CD14-positive monocyte (primary cell): ENCODE data around the gene POLR3GL. TPM values are rescaled to one million over a fixed set of nuclear protein-coding genes. Genes with fewer than 3 reads are reported as not detected.

Experiments used
- DNase-seq, 3 donors: peaks; one replicate each; pipeline ENCODE4 v3.0.0-alpha.2; 2011 to 2022
- H2AFZ ChIP-seq: 2 replicates; pipeline ENCODE4 v1.6.0; 2012; ENCODE audit warnings: mild to moderate bottlenecking, low read depth, low read length, inconsistent platforms; ENCODE audit not compliant: insufficient read depth, poor library complexity, severe bottlenecking
- H3K27ac ChIP-seq, 2 donors: 1 replicate in 1 of 2; 2 replicates in 1 of 2; pipeline ENCODE4 v1.5.1; 2012 to 2013; ENCODE audit warnings: low read length in 2 of 2, control low read depth in 1 of 2, inconsistent platforms in 1 of 2, low read depth in 1 of 2, mild to moderate bottlenecking in 1 of 2
- H3K27me3 ChIP-seq, 2 donors: one replicate each; pipeline versions ENCODE4 v1.6.0 to v1.6.1; 2011 to 2013; ENCODE audit warnings: low read length in 2 of 2; ENCODE audit not compliant: control insufficient read depth in 2 of 2, insufficient read depth in 2 of 2
- H3K36me3 ChIP-seq, 2 donors: replicated peaks in 1 of 2; 1 replicate in 1 of 2; 2 replicates in 1 of 2; pipeline versions ENCODE4 v1.5.1 to v1.6.1; 2012 to 2013; ENCODE audit warnings: low read length in 2 of 2, control low read depth in 1 of 2, inconsistent platforms in 1 of 2, mild to moderate bottlenecking in 1 of 2; ENCODE audit not compliant: insufficient read depth in 2 of 2, control insufficient read depth in 1 of 2
- H3K4me1 ChIP-seq, 2 donors: 1 replicate in 1 of 2; 2 replicates in 1 of 2; pipeline versions ENCODE4 v1.5.1 to v1.6.1; 2012 to 2013; ENCODE audit warnings: low read length in 2 of 2, control low read depth in 1 of 2, inconsistent platforms in 1 of 2, mild to moderate bottlenecking in 1 of 2, moderate library complexity in 1 of 2; ENCODE audit not compliant: insufficient read depth in 2 of 2, control insufficient read depth in 1 of 2
- H3K4me2 ChIP-seq: replicated peaks from 2 replicates; pipeline ENCODE3; 2012; ENCODE audit warnings: low read length, moderate library complexity, mild to moderate bottlenecking; ENCODE audit not compliant: poor library complexity, severe bottlenecking; ENCODE audit errors: extremely low read depth
- H3K4me3 ChIP-seq, 3 experiments: fragments of 200-600 bp in 1 of 3; sonication (generic) in 1 of 3; replicated peaks in 1 of 3; 1 replicate in 2 of 3; 2 replicates in 1 of 3; pipeline ENCODE4 v1.5.1; 2011 to 2013; ENCODE audit warnings: low read length in 3 of 3, mild to moderate bottlenecking in 3 of 3, control low read depth in 2 of 3, low read depth in 2 of 3, inconsistent platforms in 1 of 3, moderate library complexity in 1 of 3
- H3K79me2 ChIP-seq: 2 replicates; pipeline ENCODE4 v1.6.0; 2012; ENCODE audit warnings: mild to moderate bottlenecking, control low read depth, inconsistent platforms, low read length, moderate library complexity; ENCODE audit not compliant: insufficient read depth
- H3K9ac ChIP-seq: 2 replicates; pipeline ENCODE4 v1.6.0; 2017; ENCODE audit warnings: low read length, mild to moderate bottlenecking; ENCODE audit not compliant: insufficient read depth, poor library complexity, severe bottlenecking
- H3K9me3 ChIP-seq, 2 donors: replicated peaks in 1 of 2; 1 replicate in 1 of 2; 2 replicates in 1 of 2; pipeline versions ENCODE4 v1.5.1 to v1.6.1; 2012 to 2013; ENCODE audit warnings: low read length in 2 of 2, control low read depth in 1 of 2; ENCODE audit not compliant: control insufficient read depth in 1 of 2, insufficient read depth in 1 of 2
- H4K20me1 ChIP-seq: 2 replicates; pipeline ENCODE4 v1.6.0; 2012; ENCODE audit warnings: mild to moderate bottlenecking, low read length, control low read depth, moderate library complexity; ENCODE audit not compliant: insufficient read depth
- H3K27ac Mint-ChIP-seq, 7 donors: one replicate each; pipeline ENCODE4 v1.8.0; 2020; ENCODE audit warnings: mild to moderate bottlenecking in 7 of 7, mixed read lengths in 7 of 7, moderate library complexity in 6 of 7, inconsistent platforms in 2 of 7
- H3K27me3 Mint-ChIP-seq, 3 donors: one replicate each; pipeline ENCODE4 v1.8.0; 2021 to 2022; ENCODE audit warnings: low read depth in 3 of 3, mild to moderate bottlenecking in 3 of 3, mixed read lengths in 3 of 3, moderate library complexity in 3 of 3, inconsistent platforms in 1 of 3
- H3K36me3 Mint-ChIP-seq, 2 donors: one replicate each; pipeline ENCODE4 v1.8.0; 2020; ENCODE audit warnings: mixed read lengths in 2 of 2, inconsistent platforms in 1 of 2, mild to moderate bottlenecking in 1 of 2
- H3K4me1 Mint-ChIP-seq: one replicate; pipeline ENCODE4 v1.8.0; 2020; ENCODE audit warnings: mild to moderate bottlenecking, mixed read lengths
- H3K4me3 Mint-ChIP-seq, 2 donors: one replicate each; pipeline ENCODE4 v1.8.0; 2020; ENCODE audit warnings: mild to moderate bottlenecking in 2 of 2, mixed read lengths in 2 of 2, moderate library complexity in 1 of 2
- H3K9me3 Mint-ChIP-seq, 7 donors: one replicate each; pipeline ENCODE4 v1.8.0; 2020 to 2022; ENCODE audit warnings: mixed read lengths in 7 of 7, mild to moderate bottlenecking in 6 of 7, moderate library complexity in 6 of 7, inconsistent platforms in 2 of 7
- CTCF ChIP-seq: fragments of 200-600 bp; IDR thresholded peaks from one replicate; pipeline ENCODE4 v1.8.0; 2022; ENCODE audit warnings: antibody characterized with exemption, mild to moderate bottlenecking
- WGBS: methylation state at CpG from one replicate; pipeline ENCODE4 v1.1.5; 2013; ENCODE audit warnings: missing lambda C conversion rate; ENCODE audit not compliant: insufficient coverage; 5-methylcytosine and 5-hydroxymethylcytosine counted together
- intact Hi-C, 2 donors: fragments of 100-400 bp; cut with micrococcal nuclease; formaldehyde crosslinking; loops; one replicate each; pipeline versions ENCODE4 v1.15.0 to v1.15.1; 2023
- polyA plus RNA-seq, 3 donors: library from polyadenylated mRNA; depleted of rRNA in 1 of 3; unstranded in 2 of 3; stranded (reverse) in 1 of 3; fragments of 300-500 nt in 2 of 3; fragments of >200 nt in 1 of 3; fragmentation: Illumina TruSeq in 2 of 3; gene quantifications; 1 replicate in 2 of 3; 2 replicates in 1 of 3; pipeline ENCODE4 v1.2.3, GENCODE V29; 2012 to 2021

The POLR3GL gene
- polyA plus RNA-seq, 3 donors, result 11.6 to 39.0 (median 36.2) TPM

- no peak for TF ChIP-seq CTCF
- no peaks in the 10 kb centered on the region for H3K9me3 ChIP-seq
- no peak overlapping the region for H3K4me3 Mint-ChIP-seq
- H3K79me2 ChIP-seq, result peaks cover 24% of the 10 kb centered on the region
- peaks cover 75 to 100% of the 10 kb centered on the region in 2 donors for H3K4me1 ChIP-seq
- H3K27ac ChIP-seq, result peak overlapping the region; percentile 36 to 69
- H2AFZ ChIP-seq, result no peak overlapping the region
- no peaks in the 10 kb centered on the region for H3K36me3 ChIP-seq
- peak overlapping the region; percentile 3 for H3K4me2 ChIP-seq
- peaks cover 0 to 2% of the 10 kb centered on the region in 2 donors for H3K36me3 Mint-ChIP-seq
- H3K27ac Mint-ChIP-seq, result peak overlapping the region; percentile 74 to 90 (median 85)
- no peaks in the 10 kb centered on the region for H3K9me3 Mint-ChIP-seq
- no peaks in the 10 kb centered on the region for H4K20me1 ChIP-seq
- peaks cover 64% of the 10 kb centered on the region for H3K4me1 Mint-ChIP-seq
- peak in 1 of 3 donors; percentile 55 for DNase-seq
- 100% methylated on average over 1 of the region's 1 CpG for WGBS
- H3K27me3 ChIP-seq, result no peaks in the 10 kb centered on the region
- H3K27me3 Mint-ChIP-seq, result no peaks in the 10 kb centered on the region
- intact Hi-C loops, result no loop called here
- H3K9ac ChIP-seq, result no peak overlapping the region
- H3K4me3 ChIP-seq, result peak overlapping the region in 1 of 3 experiments; percentile 35
Observed at GRCh38 chr1:145983206-145983675, 18.8 kb downstream of the POLR3GL start.

GRCh38 chr1:145983960-145984830 is 19.7 kb downstream of the POLR3GL start:
- peaks cover 0 to 2% of the 10 kb centered on the region in 2 donors for H3K36me3 Mint-ChIP-seq

More at GRCh38 chr1:145983960-145984830, 19.7 kb downstream of the POLR3GL start:
- Histone ChIP-seq H3K27me3 (no peaks in the 10 kb centered on the region), H3K79me2 (peaks cover 19% of the 10 kb centered on the region), H3K4me2 (peak overlapping the region; percentile 73), H3K9ac (no peak overlapping the region), H3K36me3 (no peaks in the 10 kb centered on the region), H3K9me3 (no peaks in the 10 kb centered on the region), H2AFZ (no peak overlapping the region), H3K27ac (peak overlapping the region; percentile 75 to 88), H3K4me3 (peak overlapping the region in 1 of 3 experiments; percentile 65), H3K4me1 (peaks cover 66 to 97% of the 10 kb centered on the region in 2 donors), H4K20me1 (no peaks in the 10 kb centered on the region)
- H3K4me1 Mint-ChIP-seq, result peaks cover 71% of the 10 kb centered on the region
- no peak for DNase-seq
- no peaks in the 10 kb centered on the region for H3K9me3 Mint-ChIP-seq
- H3K27ac Mint-ChIP-seq, result peak overlapping the region; percentile 98 to 99 (median 99)
- TF ChIP-seq CTCF, result no peak
- 87% methylated on average over 3 of the region's 12 CpGs for WGBS
- intact Hi-C loops, result no loop called here
- no peaks in the 10 kb centered on the region for H3K27me3 Mint-ChIP-seq
- H3K4me3 Mint-ChIP-seq, result no peak overlapping the region
